Measurements from ENCODE around the gene GBF1.

DNA sequence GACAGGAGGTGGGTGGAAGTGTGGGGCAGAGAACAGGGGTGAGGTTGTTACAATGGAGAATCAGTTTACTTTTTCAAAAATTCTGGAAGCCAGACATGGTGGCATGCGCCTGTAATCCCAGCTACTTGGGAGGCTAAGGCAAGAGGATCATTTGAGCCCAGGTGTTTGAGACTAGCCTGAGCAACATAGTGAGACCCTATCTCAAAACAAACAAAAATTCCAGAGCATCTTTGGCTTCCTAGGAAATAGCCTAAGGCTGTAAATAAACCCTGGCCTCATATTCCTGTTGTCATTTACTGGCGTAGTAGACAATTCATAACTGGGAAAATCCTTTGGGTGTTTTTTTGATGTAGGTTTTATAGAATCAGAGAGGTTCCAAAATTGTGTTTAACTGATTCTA is 44.0 kb downstream of the GBF1 start:
- no peak for TF ChIP-seq CTCF (IDR thresholded peaks at IDR 0.05)
- no peak for TF ChIP-seq POLR2A (IDR thresholded peaks at IDR 0.05)
